ENCODE data around the gene EEIG1.

Gene EEIG1

GRCh38 chr9:128001779-128002298, 21.1 kb upstream of the EEIG1 start:
- Histone ChIP-seq H3K9me3 (ENCODE audit: control insufficient read depth, low read length) (no peaks in the 10 kb centered on the region), H3K36me3 (ENCODE audit: control insufficient read depth, insufficient read depth, low read length) (no peaks in the 10 kb centered on the region), H3K4me1 (ENCODE audit: control insufficient read depth, insufficient read depth, low read length, poor library complexity, severe bottlenecking) (peaks cover 18% of the 10 kb centered on the region), H3K27me3 (replicated peaks; ENCODE audit: control insufficient read depth, insufficient read depth, low read length, poor library complexity, severe bottlenecking) (no peaks in the 10 kb centered on the region), H3K27ac (ENCODE audit: insufficient read depth, low read length, poor library complexity, severe bottlenecking) (no peak overlapping the region), H3K4me3 (ENCODE audit: insufficient read depth, low read depth, low read length, poor library complexity, severe bottlenecking) (no peak overlapping the region)
- DNase-seq, result no peak

GRCh38 chr9:128001151-128001778, 20.5 kb upstream of the EEIG1 start:
- no peak overlapping the region for H3K27ac ChIP-seq (ENCODE audit: insufficient read depth, low read length, poor library complexity, severe bottlenecking)
- H3K9me3 ChIP-seq (ENCODE audit: control insufficient read depth, low read length), result no peaks in the 10 kb centered on the region
- H3K4me1 ChIP-seq (ENCODE audit: control insufficient read depth, insufficient read depth, low read length, poor library complexity, severe bottlenecking), result peaks cover 12% of the 10 kb centered on the region
- DNase-seq, result no peak
- no peak overlapping the region for H3K4me3 ChIP-seq (ENCODE audit: insufficient read depth, low read depth, low read length, poor library complexity, severe bottlenecking)
- no peaks in the 10 kb centered on the region for H3K36me3 ChIP-seq (ENCODE audit: control insufficient read depth, insufficient read depth, low read length)
- H3K27me3 ChIP-seq (replicated peaks; ENCODE audit: control insufficient read depth, insufficient read depth, low read length, poor library complexity, severe bottlenecking), result no peaks in the 10 kb centered on the region

- Histone ChIP-seq H3K4me1 (ENCODE audit: control insufficient read depth, insufficient read depth, low read length, poor library complexity, severe bottlenecking) (no peaks in the 10 kb centered on the region), H3K27ac (ENCODE audit: insufficient read depth, low read length, poor library complexity, severe bottlenecking) (no peak overlapping the region), H3K9me3 (ENCODE audit: control insufficient read depth, low read length) (no peaks in the 10 kb centered on the region), H3K36me3 (ENCODE audit: control insufficient read depth, insufficient read depth, low read length) (no peaks in the 10 kb centered on the region), H3K4me3 (ENCODE audit: insufficient read depth, low read depth, low read length, poor library complexity, severe bottlenecking) (no peak overlapping the region), H3K27me3 (replicated peaks; ENCODE audit: control insufficient read depth, insufficient read depth, low read length, poor library complexity, severe bottlenecking) (no peaks in the 10 kb centered on the region)
- DNase-seq, result no peak
Observed at GRCh38 chr9:127999461-127999860, 18.7 kb upstream of the EEIG1 start.

GRCh38 chr9:127993721-127994120, 12.9 kb upstream of the EEIG1 start:
- no peak for DNase-seq
- no peaks in the 10 kb centered on the region for H3K27me3 ChIP-seq (replicated peaks; ENCODE audit: control insufficient read depth, insufficient read depth, low read length, poor library complexity, severe bottlenecking)
- no peaks in the 10 kb centered on the region for H3K36me3 ChIP-seq (ENCODE audit: control insufficient read depth, insufficient read depth, low read length)
- peaks cover 7% of the 10 kb centered on the region for H3K4me1 ChIP-seq (ENCODE audit: control insufficient read depth, insufficient read depth, low read length, poor library complexity, severe bottlenecking)
- H3K27ac ChIP-seq (ENCODE audit: insufficient read depth, low read length, poor library complexity, severe bottlenecking), result no peak overlapping the region
- H3K4me3 ChIP-seq (ENCODE audit: insufficient read depth, low read depth, low read length, poor library complexity, severe bottlenecking), result no peak overlapping the region
- no peaks in the 10 kb centered on the region for H3K9me3 ChIP-seq (ENCODE audit: control insufficient read depth, low read length)

GRCh38 chr9:127991757-127992274, 11.0 kb upstream of the EEIG1 start:
- H3K27me3 ChIP-seq (replicated peaks; ENCODE audit: control insufficient read depth, insufficient read depth, low read length, poor library complexity, severe bottlenecking), result no peaks in the 10 kb centered on the region
- no peak for DNase-seq

GRCh38 chr9:127991017-127991756, 10.4 kb upstream of the EEIG1 start:
- H3K36me3 ChIP-seq (ENCODE audit: control insufficient read depth, insufficient read depth, low read length), result no peaks in the 10 kb centered on the region
- DNase-seq, result no peak
- peaks cover 7% of the 10 kb centered on the region for H3K4me1 ChIP-seq (ENCODE audit: control insufficient read depth, insufficient read depth, low read length, poor library complexity, severe bottlenecking)
- no peaks in the 10 kb centered on the region for H3K27me3 ChIP-seq (replicated peaks; ENCODE audit: control insufficient read depth, insufficient read depth, low read length, poor library complexity, severe bottlenecking)
- H3K9me3 ChIP-seq (ENCODE audit: control insufficient read depth, low read length), result no peaks in the 10 kb centered on the region
- peak overlapping the region; percentile 28 for H3K27ac ChIP-seq (ENCODE audit: insufficient read depth, low read length, poor library complexity, severe bottlenecking)
- H3K4me3 ChIP-seq (ENCODE audit: insufficient read depth, low read depth, low read length, poor library complexity, severe bottlenecking), result no peak overlapping the region

More at GRCh38 chr9:127991757-127992274, 11.0 kb upstream of the EEIG1 start:
- peaks cover 7% of the 10 kb centered on the region for H3K4me1 ChIP-seq (ENCODE audit: control insufficient read depth, insufficient read depth, low read length, poor library complexity, severe bottlenecking)
- H3K27ac ChIP-seq (ENCODE audit: insufficient read depth, low read length, poor library complexity, severe bottlenecking), result no peak overlapping the region
- H3K36me3 ChIP-seq (ENCODE audit: control insufficient read depth, insufficient read depth, low read length), result no peaks in the 10 kb centered on the region
- no peak overlapping the region for H3K4me3 ChIP-seq (ENCODE audit: insufficient read depth, low read depth, low read length, poor library complexity, severe bottlenecking)
- no peaks in the 10 kb centered on the region for H3K9me3 ChIP-seq (ENCODE audit: control insufficient read depth, low read length)

- Histone ChIP-seq H3K27ac (ENCODE audit: insufficient read depth, low read length, poor library complexity, severe bottlenecking) (peak overlapping the region; percentile 28), H3K4me3 (ENCODE audit: insufficient read depth, low read depth, low read length, poor library complexity, severe bottlenecking) (no peak overlapping the region), H3K27me3 (replicated peaks; ENCODE audit: control insufficient read depth, insufficient read depth, low read length, poor library complexity, severe bottlenecking) (no peaks in the 10 kb centered on the region), H3K36me3 (ENCODE audit: control insufficient read depth, insufficient read depth, low read length) (no peaks in the 10 kb centered on the region), H3K9me3 (ENCODE audit: control insufficient read depth, low read length) (no peaks in the 10 kb centered on the region), H3K4me1 (ENCODE audit: control insufficient read depth, insufficient read depth, low read length, poor library complexity, severe bottlenecking) (peaks cover 7% of the 10 kb centered on the region)
- no peak for DNase-seq
Observed at GRCh38 chr9:127990554-127990953, 9.8 kb upstream of the EEIG1 start.

GRCh38 chr9:127989094-127989493, 8.3 kb upstream of the EEIG1 start:
- no peak overlapping the region for H3K4me3 ChIP-seq (ENCODE audit: insufficient read depth, low read depth, low read length, poor library complexity, severe bottlenecking)
- no peak overlapping the region for H3K27ac ChIP-seq (ENCODE audit: insufficient read depth, low read length, poor library complexity, severe bottlenecking)
- no peaks in the 10 kb centered on the region for H3K36me3 ChIP-seq (ENCODE audit: control insufficient read depth, insufficient read depth, low read length)
- H3K27me3 ChIP-seq (replicated peaks; ENCODE audit: control insufficient read depth, insufficient read depth, low read length, poor library complexity, severe bottlenecking), result no peaks in the 10 kb centered on the region
- H3K9me3 ChIP-seq (ENCODE audit: control insufficient read depth, low read length), result no peaks in the 10 kb centered on the region
- peaks cover 7% of the 10 kb centered on the region for H3K4me1 ChIP-seq (ENCODE audit: control insufficient read depth, insufficient read depth, low read length, poor library complexity, severe bottlenecking)
- DNase-seq, result no peak

- Histone ChIP-seq H3K4me3 (ENCODE audit: insufficient read depth, low read depth, low read length, poor library complexity, severe bottlenecking) (no peak overlapping the region), H3K9me3 (ENCODE audit: control insufficient read depth, low read length) (no peaks in the 10 kb centered on the region), H3K36me3 (ENCODE audit: control insufficient read depth, insufficient read depth, low read length) (no peaks in the 10 kb centered on the region), H3K27ac (ENCODE audit: insufficient read depth, low read length, poor library complexity, severe bottlenecking) (no peak overlapping the region), H3K4me1 (ENCODE audit: control insufficient read depth, insufficient read depth, low read length, poor library complexity, severe bottlenecking) (peaks cover 12% of the 10 kb centered on the region), H3K27me3 (replicated peaks; ENCODE audit: control insufficient read depth, insufficient read depth, low read length, poor library complexity, severe bottlenecking) (no peaks in the 10 kb centered on the region)
- no peak for DNase-seq
Observed at GRCh38 chr9:127987103-127987614, 6.4 kb upstream of the EEIG1 start.

GRCh38 chr9:127985011-127985410, 4.2 kb upstream of the EEIG1 start:
- Histone ChIP-seq H3K9me3 (ENCODE audit: control insufficient read depth, low read length) (no peaks in the 10 kb centered on the region), H3K4me3 (ENCODE audit: insufficient read depth, low read depth, low read length, poor library complexity, severe bottlenecking) (no peak overlapping the region), H3K27ac (ENCODE audit: insufficient read depth, low read length, poor library complexity, severe bottlenecking) (no peak overlapping the region), H3K4me1 (ENCODE audit: control insufficient read depth, insufficient read depth, low read length, poor library complexity, severe bottlenecking) (peaks cover 10% of the 10 kb centered on the region), H3K27me3 (replicated peaks; ENCODE audit: control insufficient read depth, insufficient read depth, low read length, poor library complexity, severe bottlenecking) (no peaks in the 10 kb centered on the region), H3K36me3 (ENCODE audit: control insufficient read depth, insufficient read depth, low read length) (no peaks in the 10 kb centered on the region)
- DNase-seq, result no peak
